C4-2B (cell line): ENCODE results near the gene NLGN4X.

Experiments
- H3K27ac ChIP-seq: fragments of 450-650 bp; 2 replicates; pipeline ENCODE4 v1.5.1; 2017
- CTCF ChIP-seq: fragments of 450-650 bp; conservative IDR thresholded peaks from 2 replicates; pipeline ENCODE4 v1.5.1; 2017; ENCODE audit warnings: mild to moderate bottlenecking
- ZFX ChIP-seq: fragments of 450-650 bp; IDR thresholded peaks from 2 replicates; pipeline ENCODE4 v1.6.1; 2017

The NLGN4X gene

GRCh38 chrX:6228720-6229119, at the start of gene NLGN4X:
Gene NLGN4X, minus strand, starts transcription at chrX:6228867. Its CDS starts 77,401 bp downstream, at chrX:6151466.
- no peak within 1 kb of the TSS for H3K27ac ChIP-seq
- TF ChIP-seq ZFX (no peak), CTCF (no peak)

GRCh38 chrX:6266041-6266440, 37.4 kb upstream of the NLGN4X start:
- H3K27ac ChIP-seq, result no peak overlapping the region
- TF ChIP-seq CTCF (no peak), ZFX (no peak)

- TF ChIP-seq CTCF, result no peak
- no peak for TF ChIP-seq ZFX
- H3K27ac ChIP-seq, result no peak overlapping the region
Measured at GRCh38 chrX:6262959-6263358, 34.3 kb upstream of the NLGN4X start.

GRCh38 chrX:6257025-6257424, 28.4 kb upstream of the NLGN4X start:
- H3K27ac ChIP-seq, result no peak overlapping the region
- no peak for TF ChIP-seq ZFX

- H3K27ac ChIP-seq, result no peak overlapping the region
- no peak for TF ChIP-seq CTCF
- TF ChIP-seq ZFX, result no peak
Measured at GRCh38 chrX:6244666-6245065, 16.0 kb upstream of the NLGN4X start.

- TF ChIP-seq ZFX (no peak), CTCF (no peak)
- H3K27ac ChIP-seq, result no peak overlapping the region
Measured at GRCh38 chrX:6238576-6238975, 9.9 kb upstream of the NLGN4X start.

GRCh38 chrX:6227935-6228334, 732 bp downstream of the NLGN4X start:
- TF ChIP-seq ZFX (no peak), CTCF (no peak)
- H3K27ac ChIP-seq, result no peak overlapping the region

GRCh38 chrX:6227453-6227835, 1.2 kb downstream of the NLGN4X start:
- no peak overlapping the region for H3K27ac ChIP-seq
- TF ChIP-seq ZFX, result no peak
- no peak for TF ChIP-seq CTCF
